Memory B cell (primary cell): ENCODE measurements around the gene GPI.
"Not testable (repeated sequence)": the region's sequence is repeated elsewhere in the genome, so short reads cannot be mapped to it uniquely, and the experiment has no call there.

Experiments
- ATAC-seq: fragments of 150-1000 bp; cut with Tn5 transposase; 2 replicates; pipeline ENCODE4 v1.10.0; 2021; ENCODE audit warnings: low read depth, mild to moderate bottlenecking, moderate library complexity
- DNase-seq, 2 donors: peaks; one replicate each; pipeline ENCODE4 v3.0.0; 2022; ENCODE audit warnings: low spot score in 2 of 2
- H3K27ac Mint-ChIP-seq: one replicate; pipeline ENCODE4 v1.8.0; 2022; ENCODE audit warnings: mild to moderate bottlenecking, moderate library complexity, mixed read lengths
- H3K27me3 Mint-ChIP-seq: one replicate; pipeline ENCODE4 v1.8.0; 2022; ENCODE audit warnings: mixed read lengths
- H3K36me3 Mint-ChIP-seq: one replicate; pipeline ENCODE4 v1.8.0; 2022; ENCODE audit warnings: mild to moderate bottlenecking, mixed read lengths
- H3K4me1 Mint-ChIP-seq: one replicate; pipeline ENCODE4 v1.8.0; 2022; ENCODE audit warnings: mixed read lengths
- H3K4me3 Mint-ChIP-seq: one replicate; pipeline ENCODE4 v1.8.0; 2022; ENCODE audit warnings: mild to moderate bottlenecking, moderate library complexity, mixed read lengths
- H3K9me3 Mint-ChIP-seq: one replicate; pipeline ENCODE4 v1.8.0; 2022; ENCODE audit warnings: mixed read lengths

The GPI gene

GRCh38 chr19:34328982-34329381 is 36.0 kb upstream of the GPI start:
- no peak overlapping the region for H3K4me3 Mint-ChIP-seq
- H3K27ac Mint-ChIP-seq, result no peak overlapping the region
- H3K9me3 Mint-ChIP-seq, result no peaks in the 10 kb centered on the region
- ATAC-seq, result no peak
- peaks cover 6% of the 10 kb centered on the region for H3K4me1 Mint-ChIP-seq
- no peak for DNase-seq
- no peaks in the 10 kb centered on the region for H3K27me3 Mint-ChIP-seq
- H3K36me3 Mint-ChIP-seq, result peaks cover 39% of the 10 kb centered on the region

GRCh38 chr19:34330116-34330515 is 34.9 kb upstream of the GPI start:
- H3K27ac Mint-ChIP-seq, result peak overlapping the region; percentile 38
- no peak overlapping the region for H3K4me3 Mint-ChIP-seq
- peaks cover 2% of the 10 kb centered on the region for H3K4me1 Mint-ChIP-seq
- H3K9me3 Mint-ChIP-seq, result no peaks in the 10 kb centered on the region
- no peak for ATAC-seq
- H3K27me3 Mint-ChIP-seq, result no peaks in the 10 kb centered on the region
- H3K36me3 Mint-ChIP-seq, result peaks cover 34% of the 10 kb centered on the region
- DNase-seq, result no peak

DNA sequence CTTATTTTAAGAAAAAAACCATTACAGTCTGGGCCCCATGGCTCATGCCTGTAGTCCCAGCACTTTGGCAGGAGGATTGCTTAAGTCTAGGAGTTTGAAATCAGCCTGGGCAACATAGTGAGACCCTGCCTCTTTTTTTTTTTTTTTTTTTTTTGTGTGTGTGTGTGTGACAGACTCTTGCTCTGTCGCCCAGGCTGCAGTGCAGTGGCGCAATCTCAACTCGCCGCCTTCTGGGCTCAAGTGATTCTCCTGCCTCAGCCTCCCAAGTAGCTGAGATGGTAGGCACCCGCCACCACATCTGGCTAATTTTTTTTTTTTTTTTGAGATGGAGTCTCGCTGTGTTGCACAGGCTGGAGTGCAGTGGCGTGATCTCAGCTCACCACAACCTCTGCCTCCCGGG is 34.4 kb upstream of the GPI start:
- peaks cover 30% of the 10 kb centered on the region for H3K36me3 Mint-ChIP-seq
- H3K4me3 Mint-ChIP-seq, ATAC-seq, DNase-seq, H3K4me1 Mint-ChIP-seq, H3K9me3 Mint-ChIP-seq, H3K27ac Mint-ChIP-seq, H3K27me3 Mint-ChIP-seq: not testable (repeated sequence)

GRCh38 chr19:34331596-34331995 is 33.4 kb upstream of the GPI start:
- H3K36me3 Mint-ChIP-seq, result peaks cover 26% of the 10 kb centered on the region
- not testable (repeated sequence) for H3K27me3 Mint-ChIP-seq, H3K4me3 Mint-ChIP-seq, H3K27ac Mint-ChIP-seq, ATAC-seq, H3K4me1 Mint-ChIP-seq, DNase-seq, H3K9me3 Mint-ChIP-seq

DNA sequence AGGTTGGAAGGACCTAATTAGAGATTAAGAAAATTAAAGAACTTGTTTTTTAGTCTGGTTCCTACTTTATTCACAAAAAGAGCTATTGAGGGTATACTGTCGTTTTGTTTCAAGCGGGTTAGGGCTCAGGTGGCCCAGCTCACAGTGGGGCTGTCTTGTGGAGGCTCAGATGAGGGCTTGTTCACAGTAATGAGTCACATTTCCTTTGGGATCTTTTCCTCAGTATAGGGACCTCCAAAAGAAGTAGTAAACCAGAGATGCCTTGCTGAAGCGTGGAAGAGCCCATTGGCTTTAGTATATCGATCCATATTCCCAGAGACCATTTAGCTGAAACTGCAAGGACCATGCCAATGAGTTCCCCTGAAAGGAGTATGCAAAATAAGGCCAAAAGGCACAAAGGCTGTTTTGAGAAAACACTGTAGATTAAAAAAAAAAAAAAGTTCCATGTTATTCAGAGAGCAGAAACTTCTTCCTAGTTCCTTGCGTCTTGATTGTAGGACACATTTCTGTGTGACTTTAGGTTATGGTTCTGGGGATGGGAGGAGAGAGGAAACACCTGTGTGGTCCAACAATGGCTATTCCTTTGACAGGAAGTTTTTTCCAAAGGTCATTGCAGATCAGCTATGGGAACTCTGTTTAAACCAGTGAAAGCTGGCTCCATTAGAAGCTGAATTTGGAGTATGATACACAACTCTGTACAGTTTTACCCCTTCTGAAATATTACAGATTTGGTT is 32.8 kb upstream of the GPI start:
- Mint-ChIP-seq H3K4me3 (no peak overlapping the region), H3K27me3 (no peaks in the 10 kb centered on the region), H3K4me1 (peaks cover 3% of the 10 kb centered on the region), H3K36me3 (peaks cover 27% of the 10 kb centered on the region), H3K27ac (no peak overlapping the region), H3K9me3 (no peaks in the 10 kb centered on the region)
- DNase-seq (no peak), ATAC-seq (no peak)

DNA sequence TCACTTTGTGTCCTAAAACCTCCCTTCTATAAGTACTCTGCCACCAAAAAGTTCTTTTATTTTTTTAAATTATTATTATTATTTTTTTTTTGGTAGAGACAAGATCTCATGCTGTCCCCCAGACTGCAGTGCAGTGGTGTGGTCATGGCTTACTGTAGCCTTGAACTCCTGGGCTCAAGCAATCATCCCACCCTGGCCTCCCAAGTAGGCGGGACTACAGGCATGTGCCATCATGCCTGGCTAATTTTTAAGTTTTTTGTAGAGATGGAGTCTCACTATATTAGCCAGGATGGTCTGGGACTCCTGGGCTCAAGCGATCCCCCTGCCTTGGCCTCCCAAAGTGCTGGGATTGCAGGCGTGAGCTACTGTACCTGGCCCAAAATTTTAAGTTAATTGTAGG is 29.1 kb upstream of the GPI start:
- Mint-ChIP-seq H3K36me3 (peaks cover 29% of the 10 kb centered on the region), H3K4me3 (no peak overlapping the region), H3K4me1 (peaks cover 4% of the 10 kb centered on the region), H3K27ac (no peak overlapping the region), H3K9me3 (no peaks in the 10 kb centered on the region), H3K27me3 (no peaks in the 10 kb centered on the region)
- DNase-seq, result no peak
- ATAC-seq, result no peak

DNA sequence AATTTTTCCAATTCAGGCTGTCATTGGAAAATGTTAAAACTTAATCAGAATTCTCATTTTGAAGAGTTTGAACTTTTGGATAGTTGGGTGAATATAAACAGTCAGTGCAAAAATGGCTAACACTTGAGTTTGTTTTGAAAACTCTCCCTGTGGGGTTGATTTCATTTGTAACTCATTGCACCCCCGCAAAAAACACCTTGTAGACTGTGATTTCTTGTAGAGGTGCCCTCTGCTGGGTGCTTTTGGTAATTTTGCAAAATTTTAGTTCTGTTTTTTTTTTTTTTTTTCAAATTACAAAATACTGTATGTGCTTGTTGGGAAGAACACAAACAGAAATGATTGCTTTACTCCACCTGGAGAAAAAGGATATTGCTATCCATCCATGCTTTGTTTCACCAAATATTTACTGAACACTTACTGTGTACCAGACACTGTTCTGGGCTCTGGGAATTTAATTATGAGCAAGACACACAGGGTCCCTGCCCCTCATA is 28.2 kb upstream of the GPI start:
- Mint-ChIP-seq H3K36me3 (peaks cover 30% of the 10 kb centered on the region), H3K4me3 (no peak overlapping the region), H3K9me3 (no peaks in the 10 kb centered on the region), H3K27ac (no peak overlapping the region), H3K4me1 (peaks cover 4% of the 10 kb centered on the region), H3K27me3 (no peaks in the 10 kb centered on the region)
- peak; percentile 34 for ATAC-seq
- peak; percentile 44 to 46 for DNase-seq

DNA sequence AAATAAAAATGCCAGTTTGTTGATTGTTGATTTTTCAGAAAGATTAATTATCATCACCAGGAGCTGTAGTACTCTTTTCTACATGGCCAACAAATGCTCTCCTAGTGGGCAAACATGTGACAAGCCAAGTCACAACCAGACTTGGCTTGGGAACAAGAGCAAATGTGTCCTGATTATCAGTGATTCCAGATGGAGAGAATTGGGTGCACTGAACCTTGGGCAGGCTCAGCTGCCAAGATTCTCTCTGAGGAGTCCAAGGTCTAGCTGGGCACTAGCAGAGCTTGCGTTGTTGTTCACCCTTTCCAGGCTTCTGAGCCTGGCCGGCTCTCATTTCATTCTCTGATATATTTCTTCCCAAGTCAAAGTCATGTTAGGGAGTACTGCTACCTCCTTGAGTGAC is 27.3 kb upstream of the GPI start:
- no peaks in the 10 kb centered on the region for H3K9me3 Mint-ChIP-seq
- H3K27ac Mint-ChIP-seq, result no peak overlapping the region
- H3K4me3 Mint-ChIP-seq, result no peak overlapping the region
- no peak for DNase-seq
- no peaks in the 10 kb centered on the region for H3K27me3 Mint-ChIP-seq
- peaks cover 34% of the 10 kb centered on the region for H3K36me3 Mint-ChIP-seq
- ATAC-seq, result no peak
- peaks cover 4% of the 10 kb centered on the region for H3K4me1 Mint-ChIP-seq

DNA sequence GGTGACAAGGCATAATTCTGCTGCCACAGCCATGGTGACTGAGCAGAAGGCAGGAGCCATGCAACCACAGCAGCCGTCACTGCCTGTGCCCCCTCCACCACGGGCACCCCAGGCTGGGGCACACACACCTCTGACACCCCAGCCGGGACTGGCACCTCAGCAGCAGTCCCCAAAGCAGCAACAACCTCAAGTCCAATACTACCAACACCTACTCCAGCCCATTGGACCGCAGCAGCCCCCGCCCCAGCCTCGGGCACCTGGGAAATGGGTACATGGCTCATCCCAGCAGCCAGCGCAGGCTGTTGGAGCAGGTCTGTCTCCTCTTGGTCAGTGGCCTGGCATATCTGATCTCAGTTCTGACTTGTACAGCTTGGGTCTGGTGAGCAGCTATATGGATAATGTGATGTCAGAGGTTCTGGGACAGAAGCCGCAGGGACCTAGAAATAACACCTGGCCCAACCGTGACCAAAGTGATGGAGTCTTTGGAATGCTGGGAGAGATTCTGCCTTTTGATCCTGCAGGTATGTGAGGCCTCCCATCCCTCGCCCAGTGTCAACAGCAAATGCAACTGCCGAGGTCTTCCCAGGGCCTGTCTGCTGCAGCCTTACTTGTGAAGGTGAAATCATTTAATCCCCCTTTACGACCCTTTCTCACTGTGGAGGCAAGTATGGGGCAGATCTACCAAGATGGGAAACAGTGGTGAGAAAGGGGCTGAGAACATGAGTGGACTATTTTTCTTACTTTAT is 22.9 kb upstream of the GPI start:
- Mint-ChIP-seq H3K4me3 (no peak overlapping the region), H3K36me3 (peaks cover 38% of the 10 kb centered on the region), H3K27me3 (no peaks in the 10 kb centered on the region), H3K9me3 (no peaks in the 10 kb centered on the region), H3K27ac (no peak overlapping the region), H3K4me1 (peaks cover 8% of the 10 kb centered on the region)
- ATAC-seq (no peak), DNase-seq (no peak)

GRCh38 chr19:34343751-34344150 is 21.2 kb upstream of the GPI start:
- ATAC-seq, result no peak
- H3K27me3 Mint-ChIP-seq, result no peaks in the 10 kb centered on the region
- no peaks in the 10 kb centered on the region for H3K9me3 Mint-ChIP-seq
- DNase-seq, result no peak
- H3K4me3 Mint-ChIP-seq, result no peak overlapping the region
- H3K4me1 Mint-ChIP-seq, result peaks cover 6% of the 10 kb centered on the region
- H3K27ac Mint-ChIP-seq, result no peak overlapping the region
- peaks cover 34% of the 10 kb centered on the region for H3K36me3 Mint-ChIP-seq

- DNase-seq (peak; percentile 64 to 69), ATAC-seq (peak; percentile 87)
- peaks cover 29% of the 10 kb centered on the region for H3K36me3 Mint-ChIP-seq
- no peaks in the 10 kb centered on the region for H3K27me3 Mint-ChIP-seq
- peak overlapping the region; percentile 22 for H3K4me3 Mint-ChIP-seq
- H3K4me1 Mint-ChIP-seq, result peaks cover 10% of the 10 kb centered on the region
- H3K27ac Mint-ChIP-seq, result peak overlapping the region; percentile 40
- no peaks in the 10 kb centered on the region for H3K9me3 Mint-ChIP-seq
These were observed 19.0 kb upstream of the GPI start for GRCh38 chr19:34345947-34346351.

- Mint-ChIP-seq H3K27ac (no peak overlapping the region), H3K9me3 (no peaks in the 10 kb centered on the region), H3K36me3 (peaks cover 18% of the 10 kb centered on the region), H3K4me3 (no peak overlapping the region), H3K4me1 (peaks cover 10% of the 10 kb centered on the region), H3K27me3 (no peaks in the 10 kb centered on the region)
- DNase-seq (no peak), ATAC-seq (no peak)
These were observed 17.3 kb upstream of the GPI start for GRCh38 chr19:34347561-34348165.

DNA sequence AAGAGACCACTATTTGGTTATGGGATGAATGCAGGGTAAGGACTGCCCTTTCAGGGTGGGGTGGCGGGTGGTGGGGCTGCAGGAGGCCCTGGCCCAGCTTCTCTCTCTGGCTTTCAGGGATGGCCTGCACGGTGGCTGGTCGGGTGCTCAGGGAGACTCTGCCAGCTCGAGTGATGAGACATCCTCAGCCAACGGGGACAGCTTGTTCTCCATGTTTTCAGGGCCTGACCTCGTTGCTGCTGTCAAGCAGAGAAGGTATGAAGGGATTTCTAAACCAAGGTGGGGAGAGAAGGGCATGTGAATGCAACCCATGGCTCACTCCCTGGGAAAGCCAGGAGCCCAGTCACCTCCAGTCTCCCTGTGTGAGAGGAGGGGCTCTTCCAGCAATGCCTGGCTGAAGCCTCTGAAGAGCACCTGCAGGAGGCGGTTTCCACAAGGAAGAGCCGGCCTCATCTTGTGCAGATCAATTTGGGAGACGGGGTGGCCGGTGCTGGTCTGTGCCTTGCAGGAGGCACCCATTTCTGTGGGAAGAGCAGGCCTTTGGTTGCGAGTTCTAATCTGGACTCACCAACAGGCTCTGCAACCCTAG is 16.0 kb upstream of the GPI start:
- Mint-ChIP-seq H3K36me3 (peaks cover 13% of the 10 kb centered on the region), H3K27ac (no peak overlapping the region), H3K9me3 (no peaks in the 10 kb centered on the region), H3K4me1 (peaks cover 10% of the 10 kb centered on the region), H3K27me3 (no peaks in the 10 kb centered on the region), H3K4me3 (no peak overlapping the region)
- ATAC-seq, result no peak
- no peak for DNase-seq

DNA sequence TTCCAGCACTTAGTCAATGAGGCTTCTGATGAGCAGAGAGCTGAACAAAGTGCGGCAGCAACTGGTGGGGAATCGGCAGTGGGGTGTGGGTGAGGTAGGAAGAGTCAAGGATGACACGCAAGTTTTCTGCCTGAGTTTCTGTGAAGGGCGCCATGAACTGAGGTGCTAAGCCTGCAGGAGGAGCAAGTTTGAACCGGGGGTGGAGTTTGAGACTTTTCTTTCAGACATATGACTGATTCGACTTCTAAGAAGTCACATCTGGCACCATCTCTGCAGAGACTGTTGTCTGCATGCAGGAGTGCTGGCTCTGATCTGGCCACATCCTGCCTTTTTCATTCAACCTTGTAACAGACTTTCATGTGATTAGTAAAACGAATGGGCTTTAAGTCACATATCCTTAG is 14.8 kb upstream of the GPI start:
- Mint-ChIP-seq H3K4me1 (peaks cover 10% of the 10 kb centered on the region), H3K27ac (no peak overlapping the region), H3K36me3 (peaks cover 14% of the 10 kb centered on the region), H3K27me3 (no peaks in the 10 kb centered on the region), H3K4me3 (no peak overlapping the region), H3K9me3 (no peaks in the 10 kb centered on the region)
- ATAC-seq (no peak), DNase-seq (no peak)
